HG02970 (cell line): Measurements from ENCODE around the gene RNASE4.
"Not testable (repeated sequence)": the region's sequence is repeated elsewhere in the genome, so short reads cannot be mapped to it uniquely, and the experiment has no call there.

Source experiments
- ATAC-seq: cut with Tn5 transposase; IDR thresholded peaks from one replicate; pipeline ENCODE4 v1.9.1; 2021; ENCODE audit warnings: mild to moderate bottlenecking, moderate library complexity, moderate number of reproducible peaks; ENCODE audit not compliant: unreplicated experiment, low FRiP score

RNASE4 gene

GRCh38 chr14:20734430-20734806 is 50.1 kb downstream of the RNASE4 start:
- no peak for ATAC-seq

DNA sequence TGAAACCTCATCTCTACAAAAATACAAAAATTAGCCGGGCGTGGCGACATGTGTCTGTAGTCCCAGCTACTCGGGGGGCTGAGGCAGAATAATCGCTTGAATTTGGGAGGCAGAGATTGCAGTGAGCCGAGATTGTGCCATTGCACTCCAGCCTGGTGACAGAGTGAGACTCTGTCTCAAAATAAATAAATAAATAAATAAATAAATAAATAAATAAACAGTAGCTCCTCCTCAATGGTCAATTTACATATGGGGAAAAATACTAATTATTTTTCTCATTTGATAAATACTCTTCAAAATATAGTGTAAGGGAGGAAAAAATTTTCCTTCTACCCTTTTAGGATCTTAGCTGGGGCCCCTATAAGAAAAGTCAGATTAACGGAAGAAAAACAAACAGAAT is 53.9 kb downstream of the RNASE4 start:
- not testable (repeated sequence) for ATAC-seq

DNA sequence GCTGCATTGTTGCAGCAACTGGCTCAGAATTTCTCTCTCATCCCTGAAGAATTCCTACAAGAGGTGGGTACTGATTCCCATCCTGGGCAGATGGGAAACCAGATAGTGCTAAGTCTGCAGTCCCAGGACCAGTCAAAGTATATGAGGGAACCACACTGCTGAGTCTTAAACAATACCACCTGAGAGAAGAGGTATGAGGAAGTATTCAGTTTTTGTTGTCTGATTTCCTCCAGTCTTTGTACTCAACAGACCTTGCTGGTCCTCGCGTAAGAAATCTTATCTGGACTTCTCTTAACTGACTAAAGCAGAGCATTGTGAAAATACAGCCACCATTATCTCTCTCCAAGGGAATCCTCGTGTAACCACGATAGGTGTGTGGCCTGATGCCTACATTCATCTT is 57.8 kb downstream of the RNASE4 start:
- no peak for ATAC-seq

GRCh38 chr14:20743556-20743955 is 59.2 kb downstream of the RNASE4 start:
- no peak for ATAC-seq

- no peak for ATAC-seq
Observed at GRCh38 chr14:20745571-20746358, 61.4 kb downstream of the RNASE4 start, which contains the start of gene EDDM3A. Gene EDDM3A (plus strand): TSS chr14:20745887. CDS start chr14:20747581, 1,694 bp downstream.

DNA sequence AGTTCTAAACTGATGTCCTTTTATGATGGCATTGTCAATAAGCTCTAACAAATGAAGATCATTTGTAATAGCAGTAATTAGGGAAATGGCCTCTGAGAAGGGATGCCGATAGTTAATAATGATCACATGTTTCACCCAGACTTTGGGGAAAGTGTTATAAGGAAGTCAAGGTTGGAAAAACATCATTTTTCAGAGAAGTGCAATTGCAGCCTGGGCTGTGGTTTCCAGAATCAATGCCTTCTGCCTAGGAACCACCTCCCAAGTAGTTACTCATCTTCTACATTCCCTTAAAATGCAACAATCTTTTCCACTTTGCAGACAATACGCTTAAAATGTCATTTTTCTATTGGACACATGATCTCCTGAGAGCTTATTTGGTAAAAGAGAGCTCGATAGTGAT is 62.2 kb downstream of the RNASE4 start:
- no peak for ATAC-seq

DNA sequence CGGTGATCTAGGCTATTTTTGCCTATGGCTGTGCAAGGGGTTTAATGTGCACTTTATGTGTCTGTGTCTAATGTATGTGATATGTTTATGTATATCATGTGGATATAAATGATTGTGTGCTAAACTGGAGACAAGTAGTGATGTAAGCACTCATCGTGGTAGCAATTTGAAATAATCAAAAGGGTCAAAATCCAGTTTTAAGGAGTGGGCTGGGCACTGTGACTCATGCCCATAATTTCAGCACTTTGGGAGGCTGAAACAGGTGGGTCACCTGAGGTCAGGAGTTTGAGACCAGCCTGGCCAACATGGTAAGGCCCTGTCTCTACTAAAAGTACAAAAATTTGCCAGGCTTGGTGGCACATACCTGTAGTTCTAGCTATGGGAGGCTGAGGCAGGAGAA is 64.1 kb downstream of the RNASE4 start:
- no peak for ATAC-seq

DNA sequence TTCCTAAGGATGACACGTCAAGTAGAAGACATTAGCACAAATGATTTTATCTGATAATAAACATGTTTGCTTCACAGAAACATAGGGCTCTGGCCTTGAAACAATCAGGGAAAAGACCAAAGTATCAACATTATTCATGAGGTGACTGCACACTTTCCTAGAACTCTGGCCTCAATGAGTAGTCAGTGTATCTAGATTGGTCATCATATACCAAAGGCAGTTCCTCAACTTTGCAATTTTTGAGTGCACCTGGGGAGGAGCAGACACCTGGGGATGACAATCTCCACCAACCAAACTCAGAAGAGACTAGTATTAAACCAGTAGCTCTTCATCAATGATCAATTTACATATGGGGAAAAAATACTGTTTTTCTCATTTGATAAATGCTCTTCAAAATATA is 65.8 kb downstream of the RNASE4 start:
- no peak for ATAC-seq
